NCI-H524 treated with DMSO at 0.1 percent for 48 hours (cell line): ENCODE data around the gene TMSB10.
"Not testable (repeated sequence)": the region's sequence is repeated elsewhere in the genome, so short reads cannot be mapped to it uniquely, and the experiment has no call there.

Experiments used
- DNase-seq: peaks from one replicate; lab custom pipeline; 2025; lab: John Stamatoyannopoulos, UW

The TMSB10 gene

GRCh38 chr2:84905181-84906107, at the start of gene TMSB10:
Gene TMSB10, plus strand, starts transcription at chr2:84905656.
- DNase-seq, result no peak

GRCh38 chr2:84855731-84856130, 49.7 kb upstream of the TMSB10 start:
- no peak for DNase-seq

- no peak for DNase-seq
Observed at GRCh38 chr2:84856787-84857186, 48.7 kb upstream of the TMSB10 start.

GRCh38 chr2:84857566-84857965, 47.9 kb upstream of the TMSB10 start:
- no peak for DNase-seq

- no peak for DNase-seq
Observed at GRCh38 chr2:84858123-84858522, 47.3 kb upstream of the TMSB10 start.

DNA sequence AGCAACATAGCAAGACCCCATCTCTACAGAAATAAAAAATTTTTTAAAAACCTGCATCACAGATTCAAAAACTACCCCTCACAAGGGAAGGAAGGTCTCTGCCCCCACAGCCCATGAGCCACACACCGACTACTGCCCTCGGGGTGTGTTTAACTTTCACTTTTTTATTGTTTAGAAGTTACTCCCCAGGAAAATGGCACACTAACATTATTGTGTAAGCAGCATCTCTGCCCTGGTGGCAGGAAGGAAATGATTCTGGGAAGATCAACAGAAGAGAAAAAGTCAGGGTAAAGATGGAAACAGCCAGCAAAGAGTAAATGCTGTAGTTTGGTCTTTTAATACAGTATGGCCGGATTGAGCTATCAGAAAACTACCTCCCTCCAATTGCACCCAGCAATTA, 46.5 kb upstream of the TMSB10 start:
- no peak for DNase-seq

DNA sequence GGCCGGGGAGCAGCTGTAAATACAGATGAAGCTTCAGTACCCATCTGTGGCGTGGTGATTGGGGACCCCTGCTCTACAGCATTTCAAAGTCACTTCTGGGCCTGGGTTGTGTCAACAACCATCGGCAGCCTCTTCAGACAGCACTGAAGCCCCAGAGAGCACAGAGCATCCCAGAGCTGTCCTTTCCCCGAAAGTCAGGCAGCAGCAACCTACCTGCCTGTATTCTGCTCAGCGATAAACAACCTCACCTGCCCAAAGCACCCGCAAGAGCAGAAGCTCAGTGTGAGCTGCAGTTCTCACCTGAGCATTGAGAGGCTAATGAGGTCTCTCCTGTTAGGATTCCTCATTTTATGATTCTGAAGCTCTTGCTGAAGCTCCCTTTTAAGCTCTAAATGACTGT, 43.9 kb upstream of the TMSB10 start:
- no peak for DNase-seq

DNA sequence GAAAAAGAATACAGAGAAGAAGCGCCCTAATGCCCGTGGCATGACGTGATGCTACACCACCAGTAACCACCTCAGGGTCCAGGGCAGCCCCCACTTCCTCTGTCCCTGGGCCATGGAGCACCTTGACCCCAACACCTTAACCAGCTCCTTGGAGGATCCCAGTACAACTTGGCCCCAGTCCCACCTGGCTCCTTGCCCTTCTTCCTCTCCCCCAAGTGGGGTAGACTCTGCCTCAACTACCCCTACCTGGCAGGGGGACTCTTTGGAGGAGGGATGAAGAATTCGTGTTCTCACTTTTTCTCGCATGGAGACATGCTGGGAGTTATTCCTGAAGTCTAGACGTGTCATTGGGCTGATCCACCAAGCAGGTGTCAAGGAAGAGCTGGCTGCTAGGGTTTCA, 43.5 kb upstream of the TMSB10 start:
- no peak for DNase-seq

GRCh38 chr2:84865181-84865783, 40.2 kb upstream of the TMSB10 start:
- DNase-seq, result no peak

DNA sequence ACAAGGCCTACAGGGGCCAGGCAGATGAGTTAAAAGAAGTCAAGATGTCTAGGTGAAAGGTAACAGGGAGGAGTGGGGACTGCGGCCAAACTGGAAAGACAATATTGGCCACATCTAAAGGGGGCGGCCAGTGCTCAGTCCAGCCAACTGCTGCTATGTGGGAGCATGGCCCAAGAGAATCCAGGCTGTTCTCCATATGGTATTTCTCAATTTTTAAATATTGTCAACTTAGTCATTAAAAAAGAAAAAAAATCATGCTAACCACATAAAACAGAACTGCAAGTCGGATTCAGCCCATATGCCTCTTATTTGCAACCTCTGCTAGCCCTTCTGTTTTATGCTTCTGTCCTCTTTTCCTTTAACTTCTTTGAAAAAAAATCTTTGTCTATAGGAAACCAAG, 39.3 kb upstream of the TMSB10 start:
- DNase-seq, result no peak

DNA sequence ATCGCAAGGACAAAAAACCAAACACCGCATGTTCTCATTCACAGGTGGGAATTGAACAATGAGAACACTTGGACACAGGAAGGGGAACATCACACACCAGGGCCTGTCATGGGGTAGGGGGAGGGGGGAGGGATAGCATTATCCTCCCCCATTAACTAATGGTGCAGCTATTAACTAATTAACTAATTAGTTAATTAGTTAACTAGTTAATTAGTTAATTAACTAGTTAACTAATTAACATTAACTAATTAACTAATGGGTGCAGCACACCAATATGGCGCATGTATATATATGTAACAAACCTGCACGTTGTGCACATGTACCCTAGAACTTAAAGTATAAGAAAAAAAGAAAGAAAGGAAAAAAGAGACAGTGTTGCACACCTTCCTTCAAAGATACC, 37.1 kb upstream of the TMSB10 start:
- DNase-seq, result not testable (repeated sequence)

DNA sequence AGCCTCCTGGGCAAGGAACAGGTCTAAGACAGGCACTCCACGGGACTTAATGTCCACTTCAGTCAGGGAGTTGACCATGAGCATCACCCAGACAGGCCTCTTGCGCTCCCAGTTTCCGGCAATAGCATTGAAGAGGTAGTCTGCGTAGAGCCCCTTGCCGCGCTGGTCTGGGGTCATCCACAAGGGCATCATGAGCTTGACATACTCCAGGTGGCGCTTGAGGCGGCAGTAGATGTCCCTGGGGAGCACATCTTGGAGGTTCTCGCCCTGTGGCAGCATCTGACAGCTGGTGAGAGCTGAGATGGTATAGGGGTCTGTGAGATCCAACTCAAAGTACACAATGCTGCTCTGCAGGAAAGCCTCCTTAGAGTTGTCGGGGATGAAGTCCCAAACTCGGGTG, 35.1 kb upstream of the TMSB10 start:
- no peak for DNase-seq

GRCh38 chr2:84872691-84873090, 32.8 kb upstream of the TMSB10 start:
- not testable (repeated sequence) for DNase-seq

DNA sequence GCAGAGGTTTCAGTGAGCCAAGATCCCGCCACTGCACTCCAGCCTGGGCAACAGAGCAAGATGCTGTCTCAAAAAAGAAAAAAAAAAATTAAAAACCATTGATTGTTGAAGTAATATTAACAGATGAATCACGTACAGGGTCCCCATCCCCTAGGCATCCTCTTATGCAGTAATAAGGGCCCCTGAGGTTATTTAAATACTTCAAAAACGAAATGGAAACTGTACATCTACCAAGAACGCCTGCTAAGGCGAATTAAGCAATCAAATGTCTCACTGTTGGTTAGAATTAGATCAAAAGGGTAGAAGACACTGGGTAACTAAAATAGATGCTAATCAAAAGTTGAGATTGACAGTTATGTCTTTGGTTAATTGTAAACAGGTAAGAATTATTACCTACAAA, 32.1 kb upstream of the TMSB10 start:
- DNase-seq, result no peak

- DNase-seq, result no peak
Observed at GRCh38 chr2:84874381-84875212, 30.9 kb upstream of the TMSB10 start.

GRCh38 chr2:84875213-84875560, 30.3 kb upstream of the TMSB10 start:
- DNase-seq, result no peak

DNA sequence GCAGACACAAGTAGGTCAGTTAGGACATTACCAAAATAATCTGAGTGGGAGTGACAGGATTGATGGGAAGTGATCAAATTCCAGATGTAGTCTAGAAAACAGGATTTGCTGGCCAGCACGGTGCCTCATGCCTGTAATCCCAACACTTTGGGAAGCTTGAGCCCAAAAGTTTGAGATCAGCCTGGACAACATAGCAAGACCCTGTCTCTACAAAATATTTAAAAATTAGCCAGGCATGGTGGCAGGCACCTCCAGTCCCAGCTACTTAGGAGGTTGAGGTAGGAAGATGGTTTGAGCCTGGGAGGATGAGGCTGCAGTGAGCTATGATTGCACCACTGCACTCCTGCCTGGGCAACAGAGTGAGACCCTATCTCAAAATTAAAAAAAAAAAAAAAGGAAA, 29.8 kb upstream of the TMSB10 start:
- not testable (repeated sequence) for DNase-seq

DNA sequence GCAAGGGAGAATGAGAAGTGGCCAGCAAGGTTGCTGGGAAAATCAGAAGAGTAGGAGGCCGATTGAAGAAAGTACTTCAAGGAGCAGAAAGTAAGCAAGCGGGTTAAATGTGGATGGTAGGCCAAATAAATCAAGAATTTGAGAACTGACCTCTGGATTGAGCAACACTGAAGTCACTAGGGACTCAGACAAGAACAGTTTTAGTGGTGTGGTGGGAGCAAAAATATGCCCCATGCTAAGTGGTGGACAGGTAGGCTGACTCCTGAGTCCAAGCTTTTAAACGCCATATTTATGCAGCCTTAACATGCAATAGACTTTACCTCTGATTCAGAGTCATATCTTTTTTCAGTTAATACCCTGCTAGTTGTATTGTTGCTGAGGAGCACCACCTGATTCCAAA, 29.1 kb upstream of the TMSB10 start:
- DNase-seq, result no peak

DNA sequence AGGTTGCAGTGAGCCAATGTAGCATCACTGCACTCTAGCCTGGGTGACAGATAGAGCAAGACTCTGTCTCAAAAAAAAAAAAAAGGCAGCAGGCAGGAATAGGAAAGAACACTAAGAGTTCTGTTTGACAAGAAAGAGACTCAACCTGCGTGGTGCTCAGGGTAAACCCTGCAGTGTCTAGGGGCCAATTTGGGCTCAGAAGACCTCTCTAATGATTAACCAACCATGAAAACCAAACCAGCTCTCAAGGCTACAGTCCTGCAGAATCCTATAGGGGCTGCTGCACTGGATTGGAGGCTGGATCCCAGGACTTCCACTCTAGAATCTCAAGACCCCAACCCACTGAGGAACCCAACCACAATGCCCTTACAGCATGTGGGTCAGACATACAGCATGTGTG, 27.0 kb upstream of the TMSB10 start:
- no peak for DNase-seq

- no peak for DNase-seq
Observed at GRCh38 chr2:84878896-84879583, 26.4 kb upstream of the TMSB10 start.

GRCh38 chr2:84879584-84880394, 25.7 kb upstream of the TMSB10 start:
- no peak for DNase-seq

GRCh38 chr2:84880395-84880644, 25.1 kb upstream of the TMSB10 start:
- DNase-seq, result no peak
